Activated T-cell treated with anti-CD3 and anti-CD28 coated beads for 4 hours (primary cell): ENCODE measurements around the gene JCHAIN.
"Not testable (repeated sequence)": the region's sequence is repeated elsewhere in the genome, so short reads cannot be mapped to it uniquely, and the experiment has no call there.

Experiments
- DNase-seq: peaks from one replicate; pipeline ENCODE4 v3.0.0-alpha.2; 2020

Gene JCHAIN

DNA sequence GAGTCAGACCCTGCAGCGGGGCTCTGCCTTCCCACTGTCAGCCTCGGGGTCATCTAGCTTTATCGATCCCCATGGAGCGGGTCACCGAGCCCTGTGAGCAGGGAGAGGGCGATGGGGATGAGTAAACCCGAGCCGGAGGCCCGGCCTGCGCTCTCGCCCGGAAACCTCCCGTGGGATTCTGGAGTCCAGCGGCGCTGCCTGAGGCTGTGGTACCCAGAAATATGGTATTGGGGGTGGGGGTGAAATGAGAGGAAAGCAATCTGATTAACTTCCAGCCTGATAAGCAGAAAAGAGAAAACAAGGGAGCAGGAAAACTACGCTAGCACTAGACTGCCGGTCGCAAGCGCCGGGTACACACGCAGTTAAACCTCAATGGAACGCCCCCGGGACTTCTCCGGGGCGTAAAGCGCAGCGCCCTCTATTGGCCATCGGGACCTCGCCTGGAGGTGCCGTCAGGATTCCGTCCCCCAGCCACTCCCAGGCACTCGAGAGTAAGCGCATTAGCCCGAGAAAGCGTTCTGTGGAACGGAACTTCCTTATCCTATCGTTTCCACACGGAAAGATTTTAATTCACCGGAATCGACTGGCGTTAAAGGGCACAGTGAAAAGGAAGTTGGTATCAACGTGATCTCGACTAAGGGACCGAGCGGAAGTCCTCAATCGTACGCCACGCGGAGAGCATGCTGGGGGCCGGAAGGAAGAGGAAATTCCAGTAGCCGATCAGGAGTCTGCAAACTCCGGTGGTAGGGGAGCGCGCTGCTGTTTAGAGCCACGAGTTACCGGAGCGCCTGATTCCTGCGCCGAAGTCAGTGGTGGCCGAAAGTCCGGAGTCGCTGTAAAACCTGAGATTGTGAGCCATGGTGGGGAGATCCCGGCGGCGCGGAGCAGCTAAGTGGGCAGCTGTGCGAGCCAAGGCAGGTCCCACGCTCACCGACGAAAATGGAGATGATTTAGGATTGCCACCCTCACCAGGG is 21.8 kb upstream of the JCHAIN start, which contains the start of gene UTP3:
UTP3 (plus strand) TSS at position 712 of the 974 bp plus-strand sequence; CDS start at position 858, 146 bp downstream.
- DNase-seq, result peak; percentile 87

DNA sequence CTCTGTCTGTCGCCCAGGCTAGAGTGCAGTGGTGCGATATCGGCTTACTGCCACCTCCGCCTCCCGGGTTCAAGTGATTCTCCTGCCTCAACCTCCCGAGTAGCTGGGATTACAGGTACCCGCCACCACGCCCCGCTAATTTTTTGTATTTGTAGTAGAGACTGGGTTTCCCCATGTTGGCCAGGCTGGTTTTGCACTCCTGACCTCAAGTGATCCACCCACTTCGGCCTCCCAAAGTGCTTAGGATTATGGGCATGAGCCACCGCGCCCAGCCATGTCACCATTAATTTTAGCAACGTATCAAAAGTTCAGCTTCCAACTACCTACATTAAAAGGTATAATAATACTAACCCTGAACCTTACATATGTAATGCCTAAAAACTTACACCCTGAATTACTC is 21.1 kb upstream of the JCHAIN start:
- DNase-seq, result no peak

DNA sequence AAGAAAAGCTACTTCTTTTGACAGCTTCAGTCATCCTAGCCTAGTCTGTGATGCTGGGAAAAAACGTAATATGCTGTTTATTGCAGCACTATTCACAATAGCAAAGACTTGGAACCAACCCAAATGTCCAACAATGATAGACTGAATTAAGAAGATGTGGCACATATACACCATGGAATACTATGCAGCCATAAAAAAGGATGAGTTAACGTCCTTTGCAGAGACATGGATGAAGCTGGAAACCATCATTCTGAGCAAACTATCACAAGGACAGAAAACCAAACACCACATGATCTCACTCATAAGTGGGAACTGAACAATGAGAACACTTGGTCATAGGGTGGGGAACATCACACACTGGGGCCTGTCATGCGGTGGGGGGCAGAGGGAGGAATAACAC is 15.8 kb upstream of the JCHAIN start:
- DNase-seq, result not testable (repeated sequence)

DNA sequence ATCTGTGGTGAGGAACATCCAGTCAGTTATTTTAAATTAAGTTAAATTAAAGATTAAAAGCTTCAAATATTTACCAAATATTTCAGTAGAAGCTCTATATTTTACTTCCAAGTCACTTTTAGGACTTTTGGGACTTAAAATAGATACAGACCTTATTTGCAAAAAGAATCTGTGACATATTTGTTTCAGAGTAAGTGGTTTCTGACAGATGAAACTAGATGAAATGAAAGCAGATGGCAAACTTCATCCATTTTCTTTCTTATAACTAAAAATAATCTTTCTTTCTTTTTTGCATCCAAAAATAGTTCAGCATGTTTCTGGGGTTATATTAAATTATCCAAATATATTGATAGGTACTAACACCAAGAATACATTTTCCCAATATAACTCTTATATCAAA is 15.4 kb upstream of the JCHAIN start:
- DNase-seq, result no peak

DNA sequence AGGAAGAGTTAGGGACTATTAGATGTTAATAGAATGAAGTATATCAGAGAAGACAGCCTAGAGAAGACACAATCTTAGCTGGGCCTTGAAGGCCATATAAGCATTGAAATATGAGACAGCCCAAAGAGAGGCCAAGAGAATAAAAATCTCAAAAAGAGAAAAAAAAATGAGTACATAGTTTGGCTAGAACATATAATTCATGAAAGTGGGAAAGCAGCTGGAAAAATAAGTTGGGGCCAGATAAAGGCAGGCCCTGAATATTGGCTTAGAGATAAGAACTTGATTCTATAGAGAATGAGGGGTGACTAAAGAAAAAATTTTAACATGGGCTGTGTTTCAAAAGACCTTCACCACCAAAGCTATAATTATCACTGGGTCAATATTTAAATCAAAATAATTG is 14.6 kb upstream of the JCHAIN start:
- no peak for DNase-seq

DNA sequence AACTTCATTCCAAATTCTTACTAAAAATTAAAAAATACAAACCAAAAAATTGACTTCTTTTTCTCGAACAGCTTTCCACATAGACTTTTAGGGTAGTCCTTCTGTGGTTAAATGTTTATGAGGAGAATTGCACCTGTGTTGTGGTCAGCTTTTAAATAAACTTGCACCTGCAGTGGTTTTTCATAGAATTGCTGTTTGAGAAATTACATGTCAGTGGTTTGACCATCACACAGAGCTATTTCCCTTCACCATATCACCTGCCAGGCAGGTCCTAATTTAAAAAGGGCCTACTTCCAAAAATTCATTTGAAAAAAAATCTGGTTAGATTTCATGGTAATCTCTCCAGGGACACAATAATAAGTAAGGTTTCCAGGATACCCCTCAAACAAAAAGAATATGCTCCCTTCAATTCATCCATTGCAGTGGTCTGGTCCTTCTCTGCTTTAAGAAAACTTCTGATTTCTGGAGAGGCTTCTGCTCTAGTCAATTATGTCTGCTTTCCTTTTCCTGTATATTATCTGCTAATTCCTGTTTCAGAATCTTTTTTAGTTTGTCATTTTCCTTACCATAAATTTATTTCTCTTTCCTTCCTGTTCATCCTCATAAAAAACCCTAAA is 12.2 kb upstream of the JCHAIN start:
- DNase-seq, result no peak

DNA sequence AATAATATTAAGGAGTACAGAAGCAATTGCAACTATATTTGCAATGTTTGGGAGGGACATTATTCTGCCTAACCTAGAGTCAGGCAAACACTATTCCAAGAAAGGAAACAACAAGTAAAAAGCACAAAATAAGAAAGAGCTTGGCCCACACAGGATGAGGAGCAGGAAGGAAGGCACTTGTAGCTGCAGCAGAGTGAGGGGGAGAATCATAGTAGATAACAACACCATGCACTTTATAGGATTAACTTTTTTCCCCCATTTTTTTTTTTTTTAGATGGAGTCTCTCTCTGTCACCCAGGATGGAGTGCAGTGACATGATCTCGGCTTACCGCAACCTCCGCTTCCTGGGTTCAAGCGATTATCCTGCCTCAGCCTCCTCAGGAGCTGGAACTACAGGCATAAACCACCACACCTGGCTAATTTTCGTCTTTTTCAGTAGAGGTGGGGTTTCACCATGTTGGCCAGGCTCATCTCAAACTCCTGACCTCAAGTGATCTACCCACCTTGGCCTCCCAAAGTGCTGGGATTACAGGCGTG is 10.3 kb upstream of the JCHAIN start:
- no peak for DNase-seq

DNA sequence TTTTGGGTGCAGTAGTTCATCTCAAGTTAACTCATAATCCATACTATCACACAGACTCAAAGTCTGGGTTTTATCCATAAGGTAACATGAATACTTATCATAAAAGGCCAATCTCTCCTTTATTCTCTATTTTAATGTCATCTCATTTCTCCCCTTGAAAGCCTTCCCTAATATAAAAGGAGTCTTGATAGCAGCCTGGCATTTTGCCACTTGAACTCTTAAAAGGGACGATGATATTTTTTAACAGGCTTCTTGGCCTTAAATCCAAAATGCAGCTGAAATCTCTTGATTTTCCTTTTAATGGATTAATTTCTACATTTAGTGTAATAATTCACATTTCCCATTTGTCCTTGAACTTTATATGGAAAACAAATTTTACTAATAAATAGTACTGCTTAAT is 8.4 kb upstream of the JCHAIN start:
- DNase-seq, result no peak

DNA sequence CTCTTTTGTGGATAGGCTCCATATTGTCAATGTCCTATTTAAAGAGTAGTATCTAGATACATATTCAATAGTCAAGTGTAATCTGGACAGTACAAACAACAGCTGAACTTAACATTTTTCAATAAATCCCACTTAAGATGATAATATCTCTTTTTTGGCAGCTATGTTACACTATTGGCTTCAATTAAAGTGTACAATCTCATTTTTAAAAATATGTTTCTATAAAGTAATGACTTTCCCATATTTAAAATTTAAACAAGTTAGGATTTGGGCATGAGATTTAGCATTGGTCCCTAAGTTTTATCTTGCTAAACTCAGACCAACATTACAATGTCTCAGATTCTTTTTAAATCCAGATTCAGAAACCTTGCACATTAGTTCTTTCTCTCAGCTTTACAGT is 7.9 kb upstream of the JCHAIN start:
- DNase-seq, result no peak

DNA sequence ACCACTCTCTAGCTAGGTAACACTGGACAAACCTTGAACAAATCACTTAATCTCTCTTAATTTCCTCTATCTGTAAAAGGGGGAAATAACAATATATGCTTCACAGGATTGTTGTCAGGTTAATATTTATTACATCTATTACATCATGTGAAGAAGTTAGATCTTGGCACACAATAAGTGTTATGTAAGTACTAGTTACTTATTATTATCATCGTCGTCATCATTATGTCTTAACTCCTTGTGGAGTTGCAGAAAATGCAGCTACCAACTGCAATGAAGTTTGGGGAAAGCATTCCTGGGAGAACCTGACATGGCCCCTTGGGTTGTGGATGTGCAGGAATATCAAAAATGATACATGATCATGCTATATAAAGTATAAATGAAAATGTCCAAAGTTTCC is 4.8 kb upstream of the JCHAIN start:
- no peak for DNase-seq

DNA sequence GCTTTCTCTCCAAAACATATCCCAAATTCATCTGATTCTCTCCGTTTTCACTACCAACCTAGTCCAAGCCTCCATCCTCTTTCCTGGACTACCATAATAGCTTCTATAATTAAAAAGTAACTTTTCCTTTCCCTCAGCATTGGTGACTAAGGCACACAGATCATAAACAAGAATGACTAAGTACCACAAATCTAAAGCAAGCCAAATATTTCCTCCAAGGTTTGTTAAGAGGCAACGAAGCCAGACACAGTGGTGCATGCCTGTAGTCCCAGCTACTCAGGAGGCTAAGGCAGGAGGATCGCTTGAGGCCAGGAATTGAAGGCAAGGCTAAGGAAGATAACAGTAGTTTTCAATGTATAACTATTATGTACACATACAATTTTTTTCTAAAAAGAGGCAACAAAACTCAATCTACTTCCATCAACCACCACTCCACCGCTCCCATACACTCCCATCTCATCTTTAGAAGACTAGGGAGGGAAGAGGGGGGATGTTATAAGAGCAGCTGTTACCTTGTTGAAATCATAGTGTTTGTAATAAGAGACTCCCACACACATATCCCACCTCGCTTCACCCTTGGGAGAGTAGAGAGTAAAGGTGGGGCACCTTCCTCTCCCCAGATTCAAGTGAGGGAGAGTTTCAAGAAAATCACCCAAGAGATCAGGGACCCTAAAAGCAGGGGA is 4.2 kb upstream of the JCHAIN start:
- no peak for DNase-seq

DNA sequence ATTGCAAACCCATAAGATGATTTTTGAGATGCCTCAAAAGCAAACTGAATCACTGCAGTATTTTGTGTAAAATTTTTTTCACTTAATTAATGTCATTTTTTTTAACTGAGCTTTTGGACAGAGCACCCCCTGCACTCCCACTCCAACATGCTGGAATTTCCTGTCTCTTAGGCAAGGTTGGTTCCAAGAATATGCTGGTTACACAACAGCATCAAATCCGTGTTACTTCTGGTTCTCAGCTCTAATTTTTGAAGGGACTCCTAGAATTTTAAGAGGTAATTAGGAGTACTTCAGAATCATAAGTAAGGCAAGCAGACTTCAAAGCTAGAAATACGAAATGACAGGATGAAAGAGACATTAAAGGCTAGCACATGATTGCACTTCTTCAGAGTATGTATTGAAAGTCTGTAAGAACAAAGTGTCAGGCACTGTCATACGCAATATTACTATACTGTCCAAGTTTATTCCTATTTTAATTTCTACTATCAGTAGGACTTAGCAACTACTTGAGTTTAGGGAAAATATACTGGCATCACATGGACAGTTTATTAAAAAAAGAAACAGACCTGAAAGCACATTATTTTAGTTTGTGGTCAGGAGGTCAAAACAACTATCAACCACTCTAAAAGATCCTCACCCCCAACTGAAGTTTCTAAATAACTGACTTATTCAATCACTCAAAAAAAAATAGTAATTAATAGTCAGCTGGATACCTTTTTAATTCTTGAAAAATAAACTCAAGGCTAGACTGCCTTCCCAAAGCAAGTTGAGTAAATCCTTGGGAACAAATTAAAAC is 1.6 kb upstream of the JCHAIN start:
- no peak for DNase-seq

DNA sequence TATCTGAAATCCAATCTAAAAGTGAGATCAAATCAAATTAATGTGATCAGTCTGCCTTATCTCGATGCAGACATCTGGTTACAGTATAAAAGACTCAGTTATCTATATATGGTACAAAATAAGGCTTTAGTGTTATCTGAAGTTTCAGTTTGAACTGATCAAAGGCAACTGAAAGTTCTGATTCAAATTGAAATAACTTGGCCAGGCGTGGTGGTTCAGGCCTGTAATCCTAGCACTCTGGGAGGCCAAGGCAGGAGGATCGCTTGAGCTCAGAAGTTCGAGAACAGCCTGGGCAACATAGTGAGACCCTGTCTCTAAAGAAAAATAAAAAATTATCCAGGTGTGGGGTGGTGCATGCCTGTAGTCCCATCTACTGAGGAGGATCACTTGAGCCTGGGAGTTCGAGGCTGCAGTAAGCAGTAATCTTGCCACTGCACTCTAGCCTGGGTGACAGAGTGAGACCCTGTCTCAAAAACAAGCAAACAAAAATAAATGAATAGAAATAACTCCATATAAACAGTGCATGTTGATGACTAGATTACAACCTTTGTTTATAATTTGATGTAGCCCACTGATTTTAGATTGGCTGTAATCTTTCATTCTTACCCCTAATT is 4.9 kb downstream of the JCHAIN start:
- DNase-seq, result not testable (repeated sequence)

DNA sequence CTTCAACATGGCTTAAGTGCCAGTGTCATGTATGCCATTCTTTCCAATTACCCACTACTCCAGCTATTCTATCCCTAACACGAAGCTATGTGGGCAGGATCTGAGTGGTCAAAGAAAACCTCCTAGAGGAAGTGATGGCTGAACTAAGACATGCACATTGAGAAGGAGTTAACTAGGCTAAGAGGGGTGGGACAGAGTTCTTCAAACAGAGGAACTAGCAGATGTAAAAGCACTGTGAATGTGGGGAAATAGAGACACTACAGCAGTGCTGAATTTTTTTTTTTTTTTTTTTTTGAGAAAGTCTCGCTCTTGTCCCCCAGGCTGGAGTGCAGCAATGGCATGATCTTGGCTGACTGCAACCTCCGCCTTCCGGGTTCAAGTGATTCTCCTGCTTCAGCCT is 6.2 kb downstream of the JCHAIN start:
- no peak for DNase-seq

DNA sequence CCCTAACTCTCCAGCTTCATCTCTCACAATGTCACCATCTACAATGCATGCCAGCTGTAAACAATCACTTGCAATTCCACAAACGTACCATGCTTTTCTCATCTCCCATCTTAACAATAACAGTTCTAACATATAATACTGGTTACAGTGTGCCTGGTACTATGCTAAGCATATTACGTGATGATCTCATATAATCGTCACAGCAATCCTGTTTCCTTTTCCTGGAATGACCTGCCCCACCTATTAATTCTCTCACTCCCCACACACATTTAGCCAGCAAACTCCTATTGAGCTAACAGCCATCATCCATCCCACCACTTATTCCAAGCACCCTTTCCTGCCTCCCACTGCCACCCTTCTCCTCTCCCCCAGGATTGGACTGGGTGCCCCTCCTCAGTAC is 7.9 kb downstream of the JCHAIN start:
- no peak for DNase-seq

DNA sequence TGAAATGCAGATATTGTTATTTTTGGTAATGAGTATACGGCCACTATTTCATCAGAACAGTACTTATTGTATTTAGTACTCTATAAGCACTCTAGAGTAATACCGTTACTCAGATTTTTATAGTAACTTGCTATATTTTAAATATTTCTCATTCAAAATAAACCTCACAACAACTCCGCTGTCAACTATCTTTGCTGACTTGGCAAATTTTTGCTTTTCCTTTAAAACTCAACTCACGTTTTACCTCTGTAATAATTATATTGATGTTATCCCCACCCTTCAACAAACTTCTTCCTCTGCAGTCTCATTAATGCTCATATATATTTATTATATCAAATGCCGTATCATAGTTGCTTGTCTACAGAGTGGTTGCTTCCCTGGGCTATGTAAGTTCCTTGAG is 9.0 kb downstream of the JCHAIN start:
- no peak for DNase-seq

DNA sequence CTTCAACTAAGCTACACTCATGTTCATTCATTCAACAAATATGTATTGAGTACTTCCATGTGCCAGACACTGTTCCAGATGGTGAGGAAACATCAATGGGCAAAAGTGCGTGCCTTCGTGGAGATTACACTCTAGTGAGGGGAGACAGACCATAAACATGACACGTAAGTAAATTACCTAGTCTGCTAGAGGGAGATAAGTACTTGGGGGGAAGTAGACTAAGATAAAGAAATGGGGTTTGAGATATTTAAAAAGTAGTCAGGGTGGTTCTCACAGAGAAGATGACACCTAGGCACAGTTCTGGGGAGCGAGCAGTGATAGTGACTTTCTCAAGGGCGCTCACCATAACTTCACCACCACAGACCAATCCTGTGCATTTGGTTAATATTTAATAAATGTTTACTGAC is 11.7 kb downstream of the JCHAIN start:
- DNase-seq, result no peak

DNA sequence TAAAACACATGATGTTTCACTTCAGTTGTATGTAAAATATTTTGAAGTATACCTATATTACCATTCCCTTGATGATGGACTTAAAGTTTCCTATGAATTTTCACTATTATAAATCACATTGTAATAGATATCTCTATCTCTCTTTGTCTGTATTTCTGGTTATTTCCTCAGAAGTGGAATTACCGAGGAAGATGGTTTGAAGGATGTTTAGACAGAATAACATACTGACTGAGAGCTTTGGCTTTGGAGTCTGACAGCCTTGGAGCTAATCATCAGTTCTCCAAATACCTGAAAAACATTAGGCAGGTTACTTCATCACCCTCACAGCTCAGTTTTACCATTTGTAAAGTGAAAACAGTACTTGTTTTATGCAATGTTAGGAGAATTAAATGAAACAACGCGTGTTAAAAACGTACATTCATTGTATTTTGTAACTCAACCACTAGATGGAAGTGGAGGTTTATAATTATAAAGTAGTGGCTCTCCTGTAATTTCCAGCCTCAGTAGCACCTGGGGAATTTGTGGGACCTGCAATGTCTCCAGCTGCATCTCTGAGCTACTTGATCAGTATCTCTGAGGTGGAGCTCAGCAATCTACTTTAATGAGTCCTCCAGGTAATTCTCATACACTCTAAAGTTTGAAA is 14.3 kb downstream of the JCHAIN start:
- no peak for DNase-seq

DNA sequence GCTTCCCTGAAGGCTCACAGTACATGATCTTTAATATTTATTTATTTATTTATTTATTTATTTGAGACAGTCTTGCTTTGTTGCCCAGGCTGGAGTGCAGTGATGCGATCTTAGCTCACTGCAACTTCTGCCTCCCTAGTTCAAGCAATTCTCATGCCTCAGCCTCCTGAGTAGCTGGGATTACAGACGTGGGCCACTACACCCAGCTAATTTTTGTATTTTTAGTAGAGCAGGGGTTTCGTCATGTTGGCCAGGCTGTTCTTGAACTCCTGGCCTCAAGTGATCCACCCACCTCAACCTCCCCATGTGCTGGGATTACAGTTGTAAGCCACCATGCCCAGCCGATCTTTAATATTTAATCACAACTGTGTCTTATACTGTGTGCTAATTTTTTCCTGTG is 15.6 kb downstream of the JCHAIN start:
- not testable (repeated sequence) for DNase-seq

DNA sequence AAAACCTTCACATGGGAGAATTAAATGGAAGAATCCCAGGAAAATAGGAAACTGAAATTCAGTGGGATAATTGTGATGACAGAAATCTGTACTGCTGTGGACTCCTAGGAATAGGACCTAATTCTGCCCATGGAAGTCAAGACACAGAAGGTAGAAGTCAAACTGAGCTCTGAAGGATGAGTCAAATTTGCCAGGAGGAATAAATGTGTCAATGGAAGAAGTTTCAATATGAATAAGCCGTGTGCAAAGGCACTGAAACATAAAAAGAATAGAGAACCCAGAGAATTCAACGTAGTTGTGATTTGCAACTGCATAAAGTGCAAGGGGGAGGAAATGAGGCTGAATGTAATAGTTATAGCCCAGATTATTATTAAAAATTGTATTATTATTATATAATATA is 26.1 kb downstream of the JCHAIN start:
- no peak for DNase-seq

DNA sequence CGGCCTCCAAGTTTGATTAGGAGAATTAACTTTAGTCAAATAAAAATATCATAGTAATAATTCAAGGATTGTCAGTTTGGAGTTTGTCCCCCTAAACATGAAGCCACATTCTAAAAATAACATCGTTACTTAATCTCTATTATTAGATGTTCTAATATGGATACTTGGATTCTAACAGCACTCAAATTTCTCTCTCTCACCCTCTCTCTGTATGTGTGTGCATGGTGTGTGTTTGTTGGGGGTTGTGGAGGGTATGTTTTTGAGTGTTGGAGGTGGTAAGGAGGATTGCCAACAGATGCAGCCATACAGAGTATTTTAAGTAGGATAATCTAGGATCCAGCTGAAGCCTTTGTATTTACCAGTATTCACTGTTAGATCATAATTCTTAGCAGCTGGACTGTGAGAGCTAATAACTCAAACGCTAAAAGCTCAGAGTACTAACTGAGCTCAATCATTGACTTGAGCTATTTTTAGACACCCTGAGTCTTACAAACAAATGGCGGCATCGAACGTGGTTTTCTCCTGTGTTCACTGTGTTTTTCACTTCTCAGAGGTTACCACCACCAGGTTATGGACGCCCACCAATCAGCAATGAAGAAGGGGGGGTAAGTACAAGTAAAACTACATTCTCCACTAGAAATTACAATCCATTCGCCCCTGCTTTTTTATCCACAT is 28.9 kb downstream of the JCHAIN start:
- DNase-seq, result no peak
